H9 (cell line): ENCODE results near the gene TRAF3IP1. TPM values are rescaled to one million over a fixed set of nuclear protein-coding genes. Genes with fewer than 3 reads are reported as not detected.

Source experiments
- DNase-seq: peaks from one replicate; pipeline ENCODE4 v3.0.0-alpha.2; 2017
- H2AFZ ChIP-seq: one replicate; pipeline ENCODE4 v1.6.1; 2013; ENCODE audit warnings: mild to moderate bottlenecking, low read length, control low read depth, moderate library complexity
- H2AK5ac ChIP-seq: 2 replicates; pipeline ENCODE4 v1.6.1; 2013; ENCODE audit warnings: low read length, control low read depth, mixed read lengths; ENCODE audit not compliant: insufficient read length
- H2BK120ac ChIP-seq: one replicate; pipeline ENCODE4 v1.6.1; 2013; ENCODE audit warnings: low read depth, mild to moderate bottlenecking, low read length, control low read depth, inconsistent platforms; ENCODE audit not compliant: poor library complexity, severe bottlenecking
- H2BK12ac ChIP-seq: 2 replicates; pipeline ENCODE4 v1.6.1; 2013; ENCODE audit warnings: low read length, control low read depth, mixed read lengths, low read depth; ENCODE audit not compliant: insufficient read length
- H2BK15ac ChIP-seq: 2 replicates; pipeline ENCODE4 v1.6.1; 2013; ENCODE audit warnings: low read depth, low read length, control low read depth
- H2BK20ac ChIP-seq: one replicate; pipeline ENCODE4 v1.6.1; 2013; ENCODE audit warnings: low read depth, mild to moderate bottlenecking, low read length, control low read depth, inconsistent platforms; ENCODE audit not compliant: poor library complexity, severe bottlenecking
- H2BK5ac ChIP-seq: 2 replicates; pipeline ENCODE4 v1.6.1; 2013; ENCODE audit warnings: low read length, control low read depth, mixed read lengths; ENCODE audit not compliant: insufficient read length
- H3K14ac ChIP-seq: 2 replicates; pipeline ENCODE4 v1.6.1; 2013; ENCODE audit warnings: low read length, control low read depth; ENCODE audit not compliant: insufficient read depth
- H3K18ac ChIP-seq: 2 replicates; pipeline ENCODE4 v1.6.1; 2013; ENCODE audit warnings: low read depth, mild to moderate bottlenecking, mixed read lengths, low read length, control low read depth; ENCODE audit not compliant: insufficient read length
- H3K23ac ChIP-seq: 2 replicates; pipeline ENCODE4 v1.6.1; 2013; ENCODE audit warnings: low read length, control low read depth, mixed read lengths, low read depth; ENCODE audit not compliant: insufficient read length
- H3K23me2 ChIP-seq: 2 replicates; pipeline ENCODE4 v1.6.1; 2013; ENCODE audit warnings: low read depth, mild to moderate bottlenecking, mixed read lengths, low read length, control low read depth; ENCODE audit not compliant: insufficient read length, poor library complexity, severe bottlenecking
- H3K27ac ChIP-seq: 2 replicates; pipeline ENCODE4 v1.5.1; 2013; ENCODE audit warnings: low read length, control low read depth, mixed read lengths, low read depth; ENCODE audit not compliant: insufficient read length
- H3K27me3 ChIP-seq: 2 replicates; pipeline ENCODE4 v1.6.1; 2013; ENCODE audit warnings: low read length, control low read depth, inconsistent platforms; ENCODE audit not compliant: insufficient read depth
- H3K4ac ChIP-seq: 2 replicates; pipeline ENCODE4 v1.6.1; 2013; ENCODE audit warnings: low read depth, mild to moderate bottlenecking, control low read depth, inconsistent platforms, low read length, moderate library complexity
- H3K4me1 ChIP-seq: 2 replicates; pipeline ENCODE4 v1.6.1; 2013; ENCODE audit warnings: low read length, control low read depth, inconsistent platforms; ENCODE audit not compliant: insufficient read depth
- H3K4me2 ChIP-seq: 2 replicates; pipeline ENCODE4 v1.6.1; 2013; ENCODE audit warnings: low read length, control low read depth, mixed read lengths; ENCODE audit not compliant: insufficient read length, insufficient read depth
- H3K56ac ChIP-seq: 2 replicates; pipeline ENCODE4 v1.6.1; 2013; ENCODE audit warnings: low read depth, mild to moderate bottlenecking, mixed read lengths, low read length, control low read depth; ENCODE audit not compliant: insufficient read length
- H3K79me1 ChIP-seq: 2 replicates; pipeline ENCODE4 v1.6.1; 2013; ENCODE audit warnings: low read depth, mild to moderate bottlenecking, moderate library complexity, low read length, control low read depth, inconsistent platforms; ENCODE audit not compliant: insufficient read depth, poor library complexity, severe bottlenecking
- H3K79me2 ChIP-seq: 2 replicates; pipeline ENCODE4 v1.6.1; 2013; ENCODE audit warnings: low read length, control low read depth, inconsistent platforms; ENCODE audit not compliant: insufficient read depth
- H3K9ac ChIP-seq: 2 replicates; pipeline ENCODE4 v1.6.1; 2013; ENCODE audit warnings: low read length, control low read depth, mixed read lengths; ENCODE audit not compliant: insufficient read length; ENCODE audit errors: extremely low read depth
- H3K9me3 ChIP-seq: one replicate; pipeline ENCODE4 v1.6.1; 2013; ENCODE audit warnings: low read depth, low read length, inconsistent platforms; ENCODE audit not compliant: control insufficient read depth
- H3T11ph ChIP-seq: one replicate; pipeline ENCODE4 v1.6.1; 2013; ENCODE audit warnings: mild to moderate bottlenecking, low read length, control low read depth, inconsistent platforms
- H4K20me1 ChIP-seq: one replicate; pipeline ENCODE4 v1.6.1; 2013; ENCODE audit not compliant: control insufficient read depth, insufficient read length, insufficient read depth
- H4K5ac ChIP-seq: 2 replicates; pipeline ENCODE4 v1.6.1; 2013; ENCODE audit warnings: low read depth, mild to moderate bottlenecking, mixed read lengths, low read length, control low read depth; ENCODE audit not compliant: insufficient read length
- H4K8ac ChIP-seq: replicated peaks from 2 replicates; pipeline ENCODE4 v1.6.1; 2013; ENCODE audit warnings: low read length, control low read depth, mixed read lengths, low read depth; ENCODE audit not compliant: insufficient read length
- H4K91ac ChIP-seq: 2 replicates; pipeline ENCODE4 v1.6.1; 2013; ENCODE audit warnings: low read depth, mild to moderate bottlenecking, moderate library complexity, mixed read lengths, low read length, control low read depth; ENCODE audit not compliant: insufficient read length
- H3K27ac Mint-ChIP-seq, 3 experiments: 2 replicates in 2 of 3; 3 replicates in 1 of 3; pipeline ENCODE4 v1.8.0; 2020 to 2021; ENCODE audit warnings: mixed read lengths in 3 of 3, mild to moderate bottlenecking in 1 of 3, moderate library complexity in 1 of 3
- H3K27me3 Mint-ChIP-seq: 2 replicates; pipeline ENCODE4 v1.8.0; 2021; ENCODE audit warnings: low read depth, mild to moderate bottlenecking, moderate library complexity, mixed read lengths
- H3K36me3 Mint-ChIP-seq, 3 experiments: 2 replicates in 2 of 3; 3 replicates in 1 of 3; pipeline ENCODE4 v1.8.0; 2020 to 2021; ENCODE audit warnings: low read depth in 3 of 3, mixed read lengths in 3 of 3; ENCODE audit not compliant: insufficient read depth in 1 of 3
- H3K4me1 Mint-ChIP-seq, 2 experiments: 2 replicates each; pipeline ENCODE4 v1.8.0; 2020; ENCODE audit warnings: mixed read lengths in 2 of 2
- H3K4me3 Mint-ChIP-seq, 2 experiments: 2 replicates in 1 of 2; 3 replicates in 1 of 2; pipeline ENCODE4 v1.8.0; 2020 to 2021; ENCODE audit warnings: mild to moderate bottlenecking in 2 of 2, mixed read lengths in 2 of 2, moderate library complexity in 1 of 2
- H3K9me3 Mint-ChIP-seq, 2 experiments: 2 replicates in 1 of 2; 3 replicates in 1 of 2; pipeline ENCODE4 v1.8.0; 2020; ENCODE audit warnings: mild to moderate bottlenecking in 2 of 2, mixed read lengths in 2 of 2, moderate library complexity in 1 of 2
- CTCF ChIP-seq: fragments of 200-600 bp; sonication (generic); conservative IDR thresholded peaks from 3 replicates; pipeline ENCODE4 v1.8.0; 2021; ENCODE audit warnings: antibody characterized with exemption, mild to moderate bottlenecking
- WGBS: extraction: QIAGEN DNeasy Blood & Tissue Kit; methylation state at CpG from one replicate; pipeline ENCODE4 v1.1.7; 2013; ENCODE audit warnings: missing lambda C conversion rate, low lambda C conversion rate, mixed read lengths; ENCODE audit not compliant: insufficient read length; ENCODE audit errors: extremely low coverage; 5-methylcytosine and 5-hydroxymethylcytosine counted together
- total RNA-seq: library from RNA; stranded (reverse); gene quantifications from 2 replicates; pipeline ENCODE4 v1.2.1, GENCODE V29; 2021

TRAF3IP1 gene
- total RNA-seq, 1 experiment from 2014 or later, result 16.4 TPM

- no peak overlapping the region for H3K14ac ChIP-seq
- no peak overlapping the region for H4K91ac ChIP-seq
- no peak overlapping the region for H2BK12ac ChIP-seq
- H3K4me1 Mint-ChIP-seq, result peaks cover 3 to 6% of the 10 kb centered on the region in 2 experiments
- no peaks in the 10 kb centered on the region for H4K20me1 ChIP-seq
- no peak overlapping the region for H3T11ph ChIP-seq
- no peak overlapping the region for H2BK5ac ChIP-seq
- H3K9ac ChIP-seq, result no peak overlapping the region
- H3K36me3 Mint-ChIP-seq, result peaks cover 49 to 76% (median 68%) of the 10 kb centered on the region in 3 experiments; a peak in 6 of 7 replicates
- no peaks in the 10 kb centered on the region for H3K9me3 ChIP-seq
- no peaks in the 10 kb centered on the region for H3K9me3 Mint-ChIP-seq
- TF ChIP-seq CTCF, result no peak
- H3K27ac ChIP-seq, result no peak overlapping the region
- no peak overlapping the region for H3K23ac ChIP-seq
- no peak overlapping the region for H3K4me2 ChIP-seq
- no peak overlapping the region for H2AK5ac ChIP-seq
- no peak overlapping the region for H2BK20ac ChIP-seq
- no peak overlapping the region; a peak in 1 of 7 replicates for H3K27ac Mint-ChIP-seq
- no peak overlapping the region for H2AFZ ChIP-seq
- H4K5ac ChIP-seq, result no peak overlapping the region
- no peak overlapping the region for H4K8ac ChIP-seq
- WGBS, result no CpG with 5 or more reads among the region's 8 CpGs
- no peak overlapping the region for H2BK15ac ChIP-seq
- no peaks in the 10 kb centered on the region for H3K23me2 ChIP-seq
- peaks cover 4% of the 10 kb centered on the region; the same call in 1 of the 2 replicates for H3K79me2 ChIP-seq
- no peaks in the 10 kb centered on the region for H3K27me3 Mint-ChIP-seq
- no peak overlapping the region for H3K4ac ChIP-seq
- H3K4me3 Mint-ChIP-seq, result no peak overlapping the region
- no peaks in the 10 kb centered on the region for H3K4me1 ChIP-seq
- H3K18ac ChIP-seq, result no peak overlapping the region
- no peak overlapping the region for H2BK120ac ChIP-seq
- H3K27me3 ChIP-seq, result no peaks in the 10 kb centered on the region
- no peak for DNase-seq
- H3K79me1 ChIP-seq, result no peaks in the 10 kb centered on the region
- no peak overlapping the region for H3K56ac ChIP-seq
These were observed 126.1 kb downstream of the TRAF3IP1 start for GRCh38 chr2:238446371-238446770.
